HL-60 (cell line): ENCODE results near the gene CADM1.

Experiments used
- DNase-seq, 2 experiments: peaks; one replicate each; pipeline ENCODE4 v3.0.0-alpha.2; 2010 to 2020; ENCODE audit warnings: low read depth in 1 of 2, low spot score in 1 of 2
- H3K27ac ChIP-seq: fragments of 250-450 bp; sonication (Bioruptor Pico); replicated peaks from 2 replicates; pipeline ENCODE4 v1.5.1; 2020; ENCODE audit warnings: mild to moderate bottlenecking, moderate library complexity
- H3K27me3 ChIP-seq: fragments of 250-450 bp; sonication (Bioruptor Pico); 2 replicates; pipeline ENCODE4 v1.5.1; 2021; ENCODE audit warnings: mild to moderate bottlenecking, moderate library complexity; ENCODE audit not compliant: insufficient read depth, poor library complexity, severe bottlenecking
- H3K4me3 ChIP-seq: replicated peaks from 2 replicates; pipeline ENCODE4 v1.5.1; 2011; ENCODE audit warnings: mild to moderate bottlenecking, control low read depth, low read length; ENCODE audit not compliant: insufficient read depth
- GABPA ChIP-seq: IDR thresholded peaks from 2 replicates; pipeline ENCODE4 v1.6.1; 2012; ENCODE audit warnings: low read depth
- POLR2AphosphoS5 ChIP-seq: IDR thresholded peaks from 2 replicates; pipeline ENCODE4 v1.6.1; 2012; ENCODE audit warnings: low read depth
- REST ChIP-seq: IDR thresholded peaks from 2 replicates; pipeline ENCODE4 v1.6.1; 2012; ENCODE audit warnings: low read depth; ENCODE audit not compliant: insufficient replicate concordance
- SPI1 ChIP-seq: IDR thresholded peaks from 2 replicates; pipeline ENCODE4 v1.6.1; 2012; ENCODE audit warnings: low read depth, mild to moderate bottlenecking, borderline replicate concordance
- TF ChIP-seq, protein P1 (sequence below): IDR thresholded peaks from one replicate; pipeline ENCODE4 v1.5.1; 2011; ENCODE audit warnings: low read length, control low read depth, inconsistent platforms; ENCODE audit not compliant: insufficient read depth

CADM1 gene

DNA sequence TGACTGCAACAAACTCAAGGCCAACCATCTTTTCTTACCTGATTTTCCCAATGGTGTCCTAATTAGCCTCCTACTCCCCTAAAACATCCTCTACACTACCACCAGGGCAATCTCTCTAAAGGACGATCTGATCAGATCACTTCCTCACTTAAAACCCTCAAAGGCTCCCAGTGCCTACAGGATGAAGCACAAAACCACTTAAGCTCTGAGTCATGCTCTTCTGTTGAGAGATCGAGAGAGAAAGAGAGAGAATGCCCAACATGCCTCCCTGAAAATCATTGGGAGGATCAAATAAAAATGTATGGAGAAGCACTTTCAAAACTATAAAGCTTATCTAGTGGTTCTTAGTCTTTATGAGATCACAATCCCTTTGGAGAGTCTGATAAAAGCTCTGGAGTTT, 171.1 kb downstream of the CADM1 start:
- DNase-seq: no peak
- Histone ChIP-seq H3K27me3 (no peaks in the 10 kb centered on the region), H3K27ac (no peak overlapping the region), H3K4me3 (no peak overlapping the region)
- TF ChIP-seq, protein P1, sequence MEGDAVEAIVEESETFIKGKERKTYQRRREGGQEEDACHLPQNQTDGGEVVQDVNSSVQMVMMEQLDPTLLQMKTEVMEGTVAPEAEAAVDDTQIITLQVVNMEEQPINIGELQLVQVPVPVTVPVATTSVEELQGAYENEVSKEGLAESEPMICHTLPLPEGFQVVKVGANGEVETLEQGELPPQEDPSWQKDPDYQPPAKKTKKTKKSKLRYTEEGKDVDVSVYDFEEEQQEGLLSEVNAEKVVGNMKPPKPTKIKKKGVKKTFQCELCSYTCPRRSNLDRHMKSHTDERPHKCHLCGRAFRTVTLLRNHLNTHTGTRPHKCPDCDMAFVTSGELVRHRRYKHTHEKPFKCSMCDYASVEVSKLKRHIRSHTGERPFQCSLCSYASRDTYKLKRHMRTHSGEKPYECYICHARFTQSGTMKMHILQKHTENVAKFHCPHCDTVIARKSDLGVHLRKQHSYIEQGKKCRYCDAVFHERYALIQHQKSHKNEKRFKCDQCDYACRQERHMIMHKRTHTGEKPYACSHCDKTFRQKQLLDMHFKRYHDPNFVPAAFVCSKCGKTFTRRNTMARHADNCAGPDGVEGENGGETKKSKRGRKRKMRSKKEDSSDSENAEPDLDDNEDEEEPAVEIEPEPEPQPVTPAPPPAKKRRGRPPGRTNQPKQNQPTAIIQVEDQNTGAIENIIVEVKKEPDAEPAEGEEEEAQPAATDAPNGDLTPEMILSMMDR: no peak
- no peak for TF ChIP-seq POLR2AphosphoS5

GRCh38 chr11:115330684-115331482, 173.3 kb downstream of the CADM1 start:
- no peaks in the 10 kb centered on the region for H3K27me3 ChIP-seq
- H3K27ac ChIP-seq: no peak overlapping the region
- no peak overlapping the region for H3K4me3 ChIP-seq
- TF ChIP-seq REST (no peak), SPI1 (no peak), GABPA (no peak), POLR2AphosphoS5 (no peak)
- TF ChIP-seq, protein P1: no peak
- DNase-seq: no peak

- no peak overlapping the region for H3K27ac ChIP-seq
- no peak overlapping the region for H3K4me3 ChIP-seq
- TF ChIP-seq, protein P1: no peak
- no peak for TF ChIP-seq POLR2AphosphoS5
- TF ChIP-seq GABPA: no peak
- TF ChIP-seq SPI1: no peak
- no peaks in the 10 kb centered on the region for H3K27me3 ChIP-seq
- DNase-seq: no peak
These were observed 177.7 kb downstream of the CADM1 start for GRCh38 chr11:115326526-115326925.

GRCh38 chr11:115325523-115325922, 178.7 kb downstream of the CADM1 start:
- no peak for DNase-seq
- no peak overlapping the region for H3K4me3 ChIP-seq
- no peak overlapping the region for H3K27ac ChIP-seq
- no peak for TF ChIP-seq POLR2AphosphoS5
- no peak for TF ChIP-seq SPI1
- no peak for TF ChIP-seq REST
- TF ChIP-seq, protein P1: no peak
- TF ChIP-seq GABPA: no peak
- H3K27me3 ChIP-seq: no peaks in the 10 kb centered on the region
